IMR-90 (cell line): ENCODE measurements around the gene DOK4. TPM values are rescaled to one million over a fixed set of nuclear protein-coding genes. Genes with fewer than 3 reads are reported as not detected.

Experiments
- ATAC-seq: fragments of 200-7000 bp; cut with Tn5 transposase; 2 replicates; pipeline ENCODE4 v1.9.1; 2020; ENCODE audit warnings: low read depth, mild to moderate bottlenecking, moderate library complexity
- BruUV-seq: library from RNA; stranded (reverse); fragments of 400-500 nt; replicated peaks from 2 replicates; lab custom pipeline; 2021; lab: Mats Ljungman, UMichigan
- CTCF ChIA-PET: fragments of 300-600 bp; formaldehyde crosslinking; extraction: SDS; loops from one replicate; lab custom pipeline; 2021; ENCODE audit warnings: antibody characterized with exemption; lab: Yijun Ruan, JAX
- POLR2A ChIA-PET: fragments of 300-600 bp; sonication (Branson Sonifier 250); formaldehyde crosslinking; loops from one replicate; lab custom pipeline; 2022; ENCODE audit warnings: antibody characterized with exemption; ENCODE audit not compliant: unreplicated experiment; lab: Charles Lee
- DNase-seq: peaks from one replicate; pipeline ENCODE4 v3.0.0; 2013
- H2AFZ ChIP-seq: replicated peaks from 2 replicates; pipeline ENCODE3; 2013; ENCODE audit warnings: low read length, mild to moderate bottlenecking; ENCODE audit not compliant: poor library complexity
- H2AK5ac ChIP-seq: 2 replicates; pipeline ENCODE4 v1.6.1; 2013; ENCODE audit warnings: low read depth, low read length, inconsistent platforms
- H2AK9ac ChIP-seq: replicated peaks from 2 replicates; pipeline ENCODE3; 2013; ENCODE audit warnings: mild to moderate bottlenecking, low read depth, low read length, moderate library complexity; ENCODE audit not compliant: poor library complexity
- H2BK120ac ChIP-seq: 2 replicates; pipeline ENCODE4 v1.6.1; 2013; ENCODE audit warnings: low read depth, low read length, inconsistent platforms
- H2BK15ac ChIP-seq: 3 replicates; pipeline ENCODE4 v1.6.1; 2013; ENCODE audit warnings: low read depth, low read length, inconsistent platforms
- H2BK20ac ChIP-seq: 2 replicates; pipeline ENCODE4 v1.6.1; 2013; ENCODE audit warnings: low read depth, mild to moderate bottlenecking, inconsistent platforms, low read length, moderate library complexity
- H2BK5ac ChIP-seq: 2 replicates; pipeline ENCODE4 v1.6.1; 2013; ENCODE audit warnings: mild to moderate bottlenecking, low read depth, low read length, inconsistent platforms; ENCODE audit not compliant: poor library complexity, severe bottlenecking
- H3K14ac ChIP-seq: replicated peaks from 2 replicates; pipeline ENCODE4 v1.6.1; 2013; ENCODE audit warnings: low read depth, low read length, inconsistent platforms
- H3K18ac ChIP-seq: 2 replicates; pipeline ENCODE4 v1.6.1; 2013; ENCODE audit warnings: low read depth, low read length, control low read depth
- H3K23ac ChIP-seq: 2 replicates; pipeline ENCODE4 v1.6.1; 2013; ENCODE audit warnings: low read depth, low read length, inconsistent platforms
- H3K27ac ChIP-seq: 2 replicates; pipeline ENCODE4 v1.5.1; 2013; ENCODE audit warnings: mild to moderate bottlenecking, control low read depth, low read length; ENCODE audit not compliant: insufficient read depth
- H3K27me3 ChIP-seq: 2 replicates; pipeline ENCODE4 v1.6.1; 2013; ENCODE audit warnings: low read length; ENCODE audit not compliant: control insufficient read depth, insufficient read depth
- H3K36me3 ChIP-seq: 2 replicates; pipeline ENCODE4 v1.6.1; 2013; ENCODE audit warnings: low read length, mixed read lengths; ENCODE audit not compliant: control insufficient read depth, insufficient read depth
- H3K4ac ChIP-seq: 2 replicates; pipeline ENCODE4 v1.6.1; 2013; ENCODE audit warnings: low read depth, low read length, inconsistent platforms
- H3K4me1 ChIP-seq: 2 replicates; pipeline ENCODE4 v1.6.1; 2013; ENCODE audit warnings: low read length, mixed read lengths; ENCODE audit not compliant: control insufficient read depth, insufficient read depth
- H3K4me2 ChIP-seq: 2 replicates; pipeline ENCODE4 v1.6.1; 2013; ENCODE audit warnings: low read depth, mild to moderate bottlenecking, control low read depth, low read length, moderate library complexity
- H3K4me3 ChIP-seq: 2 replicates; pipeline ENCODE4 v1.5.1; 2013; ENCODE audit warnings: low read depth, mild to moderate bottlenecking, control low read depth, low read length, moderate library complexity; ENCODE audit not compliant: insufficient read depth
- H3K56ac ChIP-seq: 2 replicates; pipeline ENCODE4 v1.6.1; 2013; ENCODE audit warnings: low read length, inconsistent platforms; ENCODE audit not compliant: insufficient read depth; ENCODE audit errors: extremely low read depth
- H3K79me1 ChIP-seq, 2 experiments: 2 replicates each; pipeline ENCODE4 v1.6.1; 2013; ENCODE audit warnings: low read length in 2 of 2, inconsistent platforms in 1 of 2, low read depth in 1 of 2
- H3K9ac ChIP-seq: 2 replicates; pipeline ENCODE4 v1.6.1; 2013; ENCODE audit warnings: low read depth, low read length, control low read depth
- H3K9me1 ChIP-seq: 2 replicates; pipeline ENCODE4 v1.6.1; 2013; ENCODE audit warnings: low read length, inconsistent platforms; ENCODE audit not compliant: insufficient read depth
- H3K9me3 ChIP-seq: 2 replicates; pipeline ENCODE4 v1.6.1; 2013; ENCODE audit warnings: low read length; ENCODE audit not compliant: control insufficient read depth, insufficient read depth
- H4K20me1 ChIP-seq: 2 replicates; pipeline ENCODE4 v1.6.1; 2013; ENCODE audit warnings: low read length, inconsistent platforms; ENCODE audit not compliant: insufficient read depth
- H4K5ac ChIP-seq: 2 replicates; pipeline ENCODE4 v1.6.1; 2013; ENCODE audit warnings: mild to moderate bottlenecking, low read depth, low read length, control low read depth
- H4K8ac ChIP-seq, 2 experiments: 2 replicates each; pipeline ENCODE4 v1.6.1; 2013; ENCODE audit warnings: low read depth in 2 of 2, low read length in 2 of 2, control low read depth in 1 of 2, inconsistent platforms in 1 of 2
- H4K91ac ChIP-seq: 2 replicates; pipeline ENCODE4 v1.6.1; 2013; ENCODE audit warnings: low read depth, low read length, inconsistent platforms; ENCODE audit not compliant: insufficient read depth
- BHLHE40 ChIP-seq: fragments of 150-350 bp; IDR thresholded peaks from 2 replicates; pipeline ENCODE4 v1.6.1; 2016; ENCODE audit warnings: mild to moderate bottlenecking, low read depth, low read length
- CEBPB ChIP-seq: IDR thresholded peaks from 2 replicates; pipeline ENCODE4 v1.6.1; 2012; ENCODE audit warnings: low read depth, low read length, improper control_type of control experiment
- CHD1 ChIP-seq: IDR thresholded peaks from 2 replicates; pipeline ENCODE4 v1.6.1; 2012; ENCODE audit warnings: low read depth, low read length, improper control_type of control experiment
- ELK1 ChIP-seq: fragments of 150-350 bp; IDR thresholded peaks from 2 replicates; pipeline ENCODE4 v1.6.1; 2016; ENCODE audit warnings: low read depth, mild to moderate bottlenecking, low read length, moderate library complexity, borderline replicate concordance
- FOS ChIP-seq: fragments of 150-350 bp; IDR thresholded peaks from 2 replicates; pipeline ENCODE4 v1.6.1; 2016; ENCODE audit warnings: low read depth, low read length
- MAFK ChIP-seq: IDR thresholded peaks from 2 replicates; pipeline ENCODE4 v1.6.1; 2012; ENCODE audit warnings: low read depth, low read length, improper control_type of control experiment
- MAZ ChIP-seq: IDR thresholded peaks from 2 replicates; pipeline ENCODE4 v1.6.1; 2012; ENCODE audit warnings: low read depth, mild to moderate bottlenecking, low read length, improper control_type of control experiment, moderate library complexity, borderline replicate concordance
- MXI1 ChIP-seq: IDR thresholded peaks from 2 replicates; pipeline ENCODE4 v1.6.1; 2012; ENCODE audit warnings: low read depth, mild to moderate bottlenecking, low read length, moderate library complexity, borderline replicate concordance
- NFE2L2 ChIP-seq: fragments of 150-350 bp; IDR thresholded peaks from 2 replicates; pipeline ENCODE4 v1.6.1; 2016; ENCODE audit warnings: low read depth, mild to moderate bottlenecking, low read length
- POLR2A ChIP-seq: IDR thresholded peaks from 2 replicates; pipeline ENCODE4 v1.6.1; 2012; ENCODE audit warnings: mild to moderate bottlenecking, low read depth, low read length
- RAD21 ChIP-seq: IDR thresholded peaks from 2 replicates; pipeline ENCODE4 v1.6.1; 2012; ENCODE audit warnings: low read length, improper control_type of control experiment
- RCOR1 ChIP-seq: IDR thresholded peaks from 2 replicates; pipeline ENCODE4 v1.6.1; 2012; ENCODE audit warnings: mild to moderate bottlenecking, low read length, improper control_type of control experiment; ENCODE audit not compliant: insufficient replicate concordance
- RFX5 ChIP-seq: IDR thresholded peaks from 2 replicates; pipeline ENCODE4 v1.8.0; 2012; ENCODE audit warnings: low read depth, mild to moderate bottlenecking, low read length, moderate library complexity
- SMC3 ChIP-seq: fragments of 150-350 bp; IDR thresholded peaks from 2 replicates; pipeline ENCODE4 v1.6.1; 2016; ENCODE audit warnings: low read depth, mild to moderate bottlenecking, antibody characterized with exemption, low read length, moderate library complexity
- WGBS, 2 experiments: methylation state at CpG; one replicate each; pipeline versions ENCODE4 v1.1.5 to v1.1.7; 2013; ENCODE audit warnings: missing lambda C conversion rate in 2 of 2; ENCODE audit not compliant: insufficient read length in 1 of 2; ENCODE audit errors: extremely low coverage in 2 of 2; 5-methylcytosine and 5-hydroxymethylcytosine counted together
- dilution Hi-C: fragments of 300-500 bp; cut with HindIII; formaldehyde crosslinking; loops from one replicate; pipeline ENCODE4 v1.14.3; 2018; ENCODE audit warnings: low sequenced_read_pairs; ENCODE audit not compliant: unreplicated experiment
- in situ Hi-C: fragments of 300-500 bp; cut with MboI; formaldehyde crosslinking; loops from 3 replicates; pipeline ENCODE4 v1.14.3; 2019; ENCODE audit warnings: low sequenced_read_pairs, inconsistent platforms, mixed read lengths
- intact Hi-C: fragments of 100-400 bp; cut with micrococcal nuclease; formaldehyde crosslinking; loops from 2 replicates; pipeline ENCODE4 v1.10.0; 2022
- polyA plus RNA-seq, 3 experiments: library from polyadenylated mRNA; depleted of rRNA; stranded (reverse); fragments of >200 nt; gene quantifications; 2 replicates each; pipeline ENCODE4 v1.2.3, GENCODE V29; 2012; ENCODE audit warnings: low replicate concordance in 1 of 3
- total RNA-seq: library from RNA; depleted of rRNA; stranded (reverse); fragments of >200 nt; gene quantifications from 2 replicates; pipeline ENCODE4 v1.2.3, GENCODE V29; 2012
- TF ChIP-seq, protein P1 (sequence below): conservative IDR thresholded peaks from 2 replicates; pipeline ENCODE4 v1.5.1; 2012; ENCODE audit warnings: mild to moderate bottlenecking, low read depth, low read length, improper control_type of control experiment
- TF ChIP-seq, protein P2 (sequence below): fragments of 150-350 bp; IDR thresholded peaks from 2 replicates; pipeline ENCODE4 v1.6.1; 2017; ENCODE audit warnings: mild to moderate bottlenecking, antibody characterized with exemption, low read length, low read depth

Gene DOK4
- total and polyA plus RNA-seq, 2 of the 4 experiments (the other 2 are of a cell fraction), result 22.0 to 25.9 TPM

DNA sequence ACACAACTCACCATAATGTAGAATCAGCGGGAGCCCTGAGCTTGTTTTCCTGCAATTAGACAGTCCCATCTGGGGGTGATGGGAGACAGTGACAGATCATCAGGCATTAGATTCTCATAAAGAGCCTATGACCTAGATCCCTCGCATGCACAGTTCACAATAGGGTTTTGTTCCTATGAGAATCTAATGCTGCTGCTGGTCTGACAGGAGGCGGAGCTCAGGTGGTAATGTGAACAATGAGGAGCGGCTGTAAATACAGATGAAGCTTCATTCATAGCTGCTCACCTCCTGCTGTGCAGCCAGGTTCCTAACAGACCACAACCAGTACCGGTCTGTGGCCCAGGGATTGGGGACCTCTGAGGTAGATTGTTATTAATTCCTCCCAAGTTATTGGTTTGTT lies 2.9 kb upstream of the DOK4 start:
- Histone ChIP-seq H3K4me2 (no peak overlapping the region), H3K4me3 (no peak overlapping the region), H2BK120ac (no peak overlapping the region), H4K20me1 (no peaks in the 10 kb centered on the region; the same call in 1 of the 2 replicates), H3K56ac (no peak overlapping the region), H3K27me3 (peaks cover 6% of the 10 kb centered on the region), H3K36me3 (no peaks in the 10 kb centered on the region), H3K23ac (no peak overlapping the region), H2BK20ac (no peak overlapping the region), H3K18ac (no peak overlapping the region), H4K5ac (no peak overlapping the region), H4K91ac (no peak overlapping the region), H2AK5ac (no peak overlapping the region), H3K27ac (no peak overlapping the region), H4K8ac (no peak overlapping the region), H3K9me1 (peaks cover 4% of the 10 kb centered on the region), H3K79me1 (peaks cover 0 to 4% of the 10 kb centered on the region in 2 experiments; a peak in 1 of 4 replicates), H3K9ac (no peak overlapping the region), H3K4ac (no peak overlapping the region), H3K14ac (no peak overlapping the region), H2BK5ac (no peak overlapping the region), H3K9me3 (no peaks in the 10 kb centered on the region), H2BK15ac (no peak overlapping the region), H3K4me1 (peaks cover 4% of the 10 kb centered on the region; the same call in 1 of the 2 replicates), H2AFZ (no peak overlapping the region), H2AK9ac (no peak overlapping the region)
- ChIA-PET POLR2A (no interaction called here), CTCF (no interaction called here)
- in situ Hi-C loops (no loop called here), dilution Hi-C loops (no loop called here), intact Hi-C loops (no loop called here)
- no TSS peak for BruUV-seq
- no peak for ATAC-seq
- TF ChIP-seq BHLHE40 (no peak), MXI1 (no peak), POLR2A (no peak), RCOR1 (no peak), CHD1 (no peak), MAFK (no peak), CEBPB (no peak), SMC3 (no peak), RFX5 (no peak), NFE2L2 (no peak), MAZ (no peak), FOS (no peak), ELK1 (no peak), RAD21 (no peak)
- TF ChIP-seq, protein P1, sequence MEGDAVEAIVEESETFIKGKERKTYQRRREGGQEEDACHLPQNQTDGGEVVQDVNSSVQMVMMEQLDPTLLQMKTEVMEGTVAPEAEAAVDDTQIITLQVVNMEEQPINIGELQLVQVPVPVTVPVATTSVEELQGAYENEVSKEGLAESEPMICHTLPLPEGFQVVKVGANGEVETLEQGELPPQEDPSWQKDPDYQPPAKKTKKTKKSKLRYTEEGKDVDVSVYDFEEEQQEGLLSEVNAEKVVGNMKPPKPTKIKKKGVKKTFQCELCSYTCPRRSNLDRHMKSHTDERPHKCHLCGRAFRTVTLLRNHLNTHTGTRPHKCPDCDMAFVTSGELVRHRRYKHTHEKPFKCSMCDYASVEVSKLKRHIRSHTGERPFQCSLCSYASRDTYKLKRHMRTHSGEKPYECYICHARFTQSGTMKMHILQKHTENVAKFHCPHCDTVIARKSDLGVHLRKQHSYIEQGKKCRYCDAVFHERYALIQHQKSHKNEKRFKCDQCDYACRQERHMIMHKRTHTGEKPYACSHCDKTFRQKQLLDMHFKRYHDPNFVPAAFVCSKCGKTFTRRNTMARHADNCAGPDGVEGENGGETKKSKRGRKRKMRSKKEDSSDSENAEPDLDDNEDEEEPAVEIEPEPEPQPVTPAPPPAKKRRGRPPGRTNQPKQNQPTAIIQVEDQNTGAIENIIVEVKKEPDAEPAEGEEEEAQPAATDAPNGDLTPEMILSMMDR, result no peak
- TF ChIP-seq, protein P2, sequence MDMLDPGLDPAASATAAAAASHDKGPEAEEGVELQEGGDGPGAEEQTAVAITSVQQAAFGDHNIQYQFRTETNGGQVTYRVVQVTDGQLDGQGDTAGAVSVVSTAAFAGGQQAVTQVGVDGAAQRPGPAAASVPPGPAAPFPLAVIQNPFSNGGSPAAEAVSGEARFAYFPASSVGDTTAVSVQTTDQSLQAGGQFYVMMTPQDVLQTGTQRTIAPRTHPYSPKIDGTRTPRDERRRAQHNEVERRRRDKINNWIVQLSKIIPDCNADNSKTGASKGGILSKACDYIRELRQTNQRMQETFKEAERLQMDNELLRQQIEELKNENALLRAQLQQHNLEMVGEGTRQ, result no peak
- no peak for DNase-seq
- 100% methylated on average over 2 of the region's 5 CpGs; no CpG with 5 or more reads in 1 of the 2 experiments for WGBS, 2 experiments
